Stimulated activated CD8-positive, alpha-beta memory T cell treated with anti-CD3 and anti-CD28 coated beads, Interleukin-12 subunit alpha, Interleukin-12 subunit beta, amount 100 ng/mL, for 24 hours (primary cell): ENCODE data around the gene GPN1.
"Not testable (repeated sequence)": the region's sequence is repeated elsewhere in the genome, so short reads cannot be mapped to it uniquely, and the experiment has no call there.

Experiments
- DNase-seq: peaks from one replicate; pipeline ENCODE4 v3.0.0-alpha.2; 2020; ENCODE audit errors: extremely low read depth

Gene GPN1

DNA sequence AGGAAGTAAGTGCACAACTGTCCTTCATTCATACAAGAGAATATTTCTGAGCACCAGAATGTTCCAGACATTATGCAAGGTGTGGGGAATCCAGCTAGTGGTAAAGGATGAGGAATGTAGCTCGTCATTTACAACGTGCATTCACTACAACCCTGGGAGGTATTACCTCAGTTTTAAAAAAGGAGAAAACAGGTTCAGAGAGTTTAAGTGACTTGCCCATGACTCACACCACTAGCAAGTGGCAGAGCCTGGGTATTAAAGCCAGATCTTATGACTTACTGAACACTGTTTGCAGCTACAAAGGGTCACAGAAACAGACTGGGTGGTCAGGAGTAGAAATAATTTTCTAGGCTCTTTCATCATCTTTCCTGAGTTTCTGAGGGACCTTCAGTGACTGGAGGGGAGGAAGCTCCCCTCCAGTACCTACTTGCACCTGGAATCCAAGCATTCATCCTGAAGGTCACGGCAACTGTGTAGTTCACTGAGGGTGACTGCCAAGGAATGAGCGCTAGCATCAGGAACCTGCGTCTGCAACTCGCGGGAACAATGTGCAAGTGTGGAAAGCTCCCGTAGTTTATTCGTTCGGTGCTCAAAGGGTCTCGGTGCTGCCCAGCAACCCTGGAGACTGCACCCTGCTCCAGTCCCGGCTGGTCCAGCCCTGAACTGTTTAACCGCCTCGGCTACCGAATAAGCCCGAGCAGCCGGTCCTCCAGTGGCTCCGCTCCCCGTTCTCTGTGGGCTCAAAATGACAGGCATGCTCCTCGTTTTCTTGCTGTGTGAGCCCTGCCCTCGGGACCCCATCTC, 685 bp upstream of the GPN1 start:
- no peak for DNase-seq

DNA sequence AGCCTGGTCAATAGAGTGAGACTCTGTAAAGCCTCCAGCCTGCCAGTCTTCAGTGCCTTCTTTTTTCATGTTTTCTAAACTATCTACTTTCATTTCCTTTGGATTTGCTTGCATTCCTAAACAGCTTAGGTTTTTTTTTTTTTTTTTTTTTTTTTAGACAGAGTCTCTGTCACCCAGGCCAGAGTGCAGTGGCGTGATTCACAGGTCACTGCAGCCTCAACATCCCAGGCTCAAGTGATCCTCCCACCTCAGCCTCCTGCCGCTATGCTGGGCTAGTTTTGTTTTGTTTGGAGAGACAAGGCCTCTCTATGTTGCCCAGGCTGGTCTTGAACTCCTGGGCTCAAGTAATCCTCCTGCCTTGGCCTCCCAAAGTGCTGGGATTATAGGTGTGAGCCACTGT, 1.4 kb downstream of the GPN1 start:
- DNase-seq: not testable (repeated sequence)

DNA sequence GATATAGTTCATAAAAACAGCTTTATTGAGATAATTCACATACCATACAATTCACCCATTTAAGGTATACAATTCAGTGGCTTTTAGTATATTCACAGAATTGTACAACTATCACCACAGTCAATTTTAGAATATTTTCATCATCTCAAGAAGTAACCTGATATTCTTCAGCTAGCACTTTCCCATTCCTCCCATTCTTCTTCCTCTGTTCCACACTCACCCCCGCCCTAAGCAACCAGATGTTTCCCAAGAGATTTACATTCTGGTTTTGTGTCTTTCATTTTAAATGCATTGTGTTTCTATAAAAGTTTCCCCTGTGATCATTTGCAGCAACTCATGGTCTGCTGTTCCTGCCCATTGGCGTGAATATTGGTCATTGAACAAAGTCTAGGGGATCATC, 5.4 kb downstream of the GPN1 start:
- DNase-seq: no peak

DNA sequence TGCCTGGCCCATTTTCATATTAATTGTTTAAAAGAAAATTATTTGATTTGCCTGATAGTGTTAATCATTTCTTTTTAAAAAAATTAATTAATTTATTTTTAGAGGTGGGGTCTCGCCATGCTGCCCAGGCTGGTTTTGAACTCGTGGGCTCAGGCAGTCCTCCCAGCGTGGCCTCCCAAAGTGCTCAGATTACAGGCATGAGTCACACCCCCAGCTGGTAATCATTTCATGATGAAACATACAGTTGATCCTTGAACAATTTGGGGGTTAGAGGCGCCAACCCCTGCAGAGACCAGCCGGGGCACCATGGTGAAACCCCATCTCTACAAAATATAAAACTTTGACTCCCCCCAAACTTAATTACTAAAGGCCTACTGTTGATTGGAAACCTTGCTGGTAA, 7.9 kb downstream of the GPN1 start:
- no peak for DNase-seq

DNA sequence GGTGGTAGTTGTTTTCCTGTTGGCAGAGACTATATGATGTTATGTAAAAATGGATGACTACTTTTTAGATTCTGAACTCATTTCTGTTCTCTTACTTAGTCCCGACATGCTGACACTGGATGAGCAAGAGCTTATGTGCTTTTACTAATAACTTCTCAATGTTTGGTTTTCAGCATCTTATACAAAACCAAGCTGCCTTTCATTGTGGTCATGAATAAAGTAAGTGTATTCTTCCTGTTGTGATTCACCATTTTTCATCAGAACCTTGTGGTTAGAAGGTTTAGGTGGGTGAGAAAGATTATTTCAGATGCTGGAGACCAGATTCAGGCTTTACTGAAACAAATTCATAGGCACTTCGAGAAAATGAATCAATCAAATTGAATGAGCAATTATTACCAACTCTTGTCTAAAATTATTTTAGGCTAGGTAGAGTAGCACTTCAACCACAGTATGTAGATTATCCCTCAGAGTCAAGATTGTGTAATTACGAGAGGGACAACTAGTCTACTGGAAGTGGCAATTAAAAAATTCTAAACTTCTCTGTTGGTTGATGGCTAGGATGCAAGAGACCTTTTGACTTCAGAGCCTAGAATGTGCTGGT, 9.3 kb downstream of the GPN1 start:
- no peak for DNase-seq

DNA sequence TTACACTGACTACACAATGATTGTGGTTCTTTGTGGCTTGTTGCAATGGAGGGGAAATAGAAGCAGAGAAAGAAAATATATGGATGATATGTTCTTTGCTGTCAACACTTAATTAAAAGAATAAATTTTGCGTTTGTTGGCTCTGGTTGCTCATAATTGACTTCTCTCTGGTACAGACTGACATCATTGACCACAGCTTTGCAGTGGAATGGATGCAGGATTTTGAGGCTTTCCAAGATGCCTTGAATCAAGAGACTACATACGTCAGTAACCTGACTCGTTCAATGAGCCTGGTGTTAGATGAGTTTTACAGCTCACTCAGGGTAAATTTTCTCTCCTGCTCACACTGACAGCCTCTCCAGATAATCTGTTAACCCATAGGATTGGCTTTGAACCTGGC, 9.9 kb downstream of the GPN1 start:
- DNase-seq: no peak

DNA sequence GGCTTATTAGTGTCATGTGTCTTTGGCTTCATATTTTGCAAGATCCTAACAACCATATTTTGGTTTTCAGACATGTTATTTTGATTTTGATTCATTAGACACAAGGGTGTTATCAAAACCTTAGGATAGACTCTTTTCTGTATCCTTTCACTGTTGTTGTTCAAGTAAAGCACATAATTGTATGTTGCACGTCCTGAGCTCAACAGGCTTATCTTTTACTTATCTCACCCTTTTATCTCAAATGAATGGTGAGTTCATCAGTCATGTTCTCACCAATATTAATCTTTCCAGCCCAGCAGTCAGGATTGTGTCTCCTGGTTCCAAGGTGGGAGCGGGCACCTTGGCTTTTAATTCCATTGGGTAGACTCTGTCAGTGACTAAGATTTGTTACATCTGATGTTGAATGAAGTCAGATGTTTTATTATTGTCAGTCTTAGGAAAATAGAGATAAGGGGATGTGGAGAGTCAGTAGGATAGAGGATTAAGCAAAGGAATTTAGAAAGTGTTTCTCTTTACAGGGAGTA, 11.9 kb downstream of the GPN1 start:
- no peak for DNase-seq

DNA sequence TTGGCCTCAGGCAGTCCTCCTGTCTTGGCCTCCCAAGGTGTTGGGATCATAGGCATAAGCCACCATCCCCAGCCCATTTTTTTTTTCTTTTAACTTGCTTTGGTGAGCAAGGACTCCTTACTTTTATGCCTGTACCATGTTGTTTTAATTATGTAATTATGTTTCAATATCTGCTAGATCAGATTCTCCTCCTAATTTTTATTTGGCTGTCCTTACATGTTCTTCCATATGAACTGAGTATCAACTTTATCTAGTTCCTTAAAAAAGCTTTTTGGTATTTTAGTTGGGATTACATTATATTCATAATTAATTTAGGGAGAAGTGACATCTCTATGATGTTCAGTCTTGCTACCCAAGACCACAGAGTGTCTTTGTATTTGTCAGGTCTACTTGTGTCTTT, 16.3 kb downstream of the GPN1 start:
- no peak for DNase-seq

DNA sequence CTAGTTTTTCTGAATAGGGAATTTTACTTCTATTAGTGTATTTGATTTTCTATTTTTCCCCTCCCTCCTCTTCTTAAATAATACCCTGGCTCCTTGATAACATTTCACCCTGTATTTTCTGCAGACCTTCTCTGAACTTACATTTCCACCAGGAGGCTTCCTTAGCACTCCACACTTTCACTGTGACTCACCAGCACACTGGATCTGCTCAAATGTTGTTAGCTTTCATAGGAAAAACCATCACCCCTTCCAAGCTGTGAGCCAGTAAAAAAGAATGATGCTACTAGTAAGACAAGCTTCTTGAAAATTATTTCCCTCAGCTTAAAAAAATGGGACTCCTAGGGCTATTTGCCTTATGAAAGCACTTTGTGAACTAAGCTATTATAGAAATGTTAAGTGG, 18.4 kb downstream of the GPN1 start:
- no peak for DNase-seq

DNA sequence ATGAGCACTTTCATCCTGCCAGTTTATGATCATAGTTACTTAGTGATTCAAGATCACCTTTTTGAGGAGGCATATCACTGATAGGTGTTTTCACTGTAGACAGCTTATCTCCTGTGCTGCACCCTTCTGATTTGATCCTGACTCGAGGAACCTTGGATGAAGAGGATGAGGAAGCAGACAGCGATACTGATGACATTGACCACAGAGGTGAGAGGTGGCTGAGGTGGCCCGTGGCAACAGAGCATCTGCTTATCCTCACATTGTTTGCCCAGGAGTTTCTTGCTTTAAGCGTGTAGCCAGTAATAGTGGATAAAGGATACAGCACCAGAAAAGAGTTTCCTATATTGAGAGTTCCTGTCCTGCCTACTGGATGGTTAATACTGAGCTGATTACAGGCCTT, 18.9 kb downstream of the GPN1 start:
- DNase-seq: no peak

DNA sequence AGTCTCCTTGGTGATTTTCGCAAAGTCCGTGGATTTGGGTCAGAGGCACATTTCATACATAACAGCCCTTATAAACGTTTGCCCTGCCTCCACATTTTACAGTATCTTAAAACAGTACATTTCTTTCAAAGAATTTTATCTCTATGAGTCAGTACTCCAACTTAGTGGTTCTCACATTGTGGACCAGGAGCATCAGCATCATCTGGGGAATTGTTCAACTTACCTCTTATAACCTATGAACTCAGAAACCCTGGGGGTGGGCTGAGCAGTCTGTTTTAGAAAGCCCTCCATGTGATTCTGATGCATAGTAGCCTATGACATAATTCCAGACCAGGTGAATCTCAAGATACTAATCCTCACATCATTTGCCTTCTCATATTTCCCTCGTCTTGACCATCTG, 22.2 kb downstream of the GPN1 start:
- no peak for DNase-seq

DNA sequence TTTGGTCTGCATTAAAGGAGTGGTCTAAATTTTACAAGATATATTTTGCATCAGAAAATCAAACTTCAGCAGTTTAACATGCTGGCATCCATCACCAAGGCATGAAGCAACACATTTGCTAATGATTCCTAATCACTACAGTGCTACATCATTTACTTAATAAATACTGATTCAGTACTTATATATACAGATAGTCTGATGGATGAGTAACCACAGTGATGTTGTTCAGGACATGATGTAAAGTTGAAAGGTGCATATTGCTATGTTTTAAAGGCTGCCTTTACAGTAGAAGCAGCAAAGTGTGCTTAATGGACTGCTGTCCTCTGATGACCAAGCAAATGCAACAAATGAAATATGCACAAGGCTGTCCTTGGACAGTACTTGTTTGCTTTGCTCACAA, 23.5 kb downstream of the GPN1 start:
- DNase-seq: no peak

DNA sequence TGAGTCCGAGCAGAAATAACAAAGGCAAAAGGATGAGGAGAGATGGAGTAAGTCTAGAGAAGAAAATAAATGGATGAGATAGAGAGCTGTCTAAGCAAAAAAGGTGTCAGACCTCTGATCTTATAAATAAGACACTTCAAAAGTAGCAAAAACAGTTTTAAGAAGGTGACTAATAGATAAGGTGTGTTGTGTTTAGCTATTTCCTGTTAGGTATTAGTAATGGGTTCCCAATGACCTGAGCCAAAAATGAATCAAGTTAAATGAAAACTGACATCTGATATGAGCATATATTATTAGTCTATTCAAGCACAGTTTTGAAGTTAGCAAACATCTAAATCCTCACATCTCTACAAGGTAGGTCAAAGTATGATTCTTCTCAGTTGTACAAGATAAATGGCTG, 23.9 kb downstream of the GPN1 start:
- no peak for DNase-seq

DNA sequence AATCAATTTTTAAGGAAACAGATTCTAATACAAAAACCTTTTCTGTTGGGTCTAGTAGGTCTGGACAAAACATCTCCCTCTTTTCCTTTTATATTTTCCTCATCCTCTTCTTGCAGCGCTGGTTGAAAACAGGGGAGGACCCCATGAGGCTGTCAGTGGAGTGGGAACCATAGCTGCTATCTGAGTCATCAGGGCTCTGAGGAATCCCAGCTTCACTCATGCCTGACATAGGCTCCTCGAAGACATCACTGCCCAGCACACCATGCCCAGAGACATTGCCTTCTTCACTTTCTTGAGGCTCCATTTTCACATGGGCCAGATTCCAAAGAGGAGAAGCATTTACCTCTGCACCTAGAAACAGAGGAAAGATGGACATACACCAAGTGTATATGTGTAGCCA, 24.5 kb downstream of the GPN1 start:
- DNase-seq: no peak

DNA sequence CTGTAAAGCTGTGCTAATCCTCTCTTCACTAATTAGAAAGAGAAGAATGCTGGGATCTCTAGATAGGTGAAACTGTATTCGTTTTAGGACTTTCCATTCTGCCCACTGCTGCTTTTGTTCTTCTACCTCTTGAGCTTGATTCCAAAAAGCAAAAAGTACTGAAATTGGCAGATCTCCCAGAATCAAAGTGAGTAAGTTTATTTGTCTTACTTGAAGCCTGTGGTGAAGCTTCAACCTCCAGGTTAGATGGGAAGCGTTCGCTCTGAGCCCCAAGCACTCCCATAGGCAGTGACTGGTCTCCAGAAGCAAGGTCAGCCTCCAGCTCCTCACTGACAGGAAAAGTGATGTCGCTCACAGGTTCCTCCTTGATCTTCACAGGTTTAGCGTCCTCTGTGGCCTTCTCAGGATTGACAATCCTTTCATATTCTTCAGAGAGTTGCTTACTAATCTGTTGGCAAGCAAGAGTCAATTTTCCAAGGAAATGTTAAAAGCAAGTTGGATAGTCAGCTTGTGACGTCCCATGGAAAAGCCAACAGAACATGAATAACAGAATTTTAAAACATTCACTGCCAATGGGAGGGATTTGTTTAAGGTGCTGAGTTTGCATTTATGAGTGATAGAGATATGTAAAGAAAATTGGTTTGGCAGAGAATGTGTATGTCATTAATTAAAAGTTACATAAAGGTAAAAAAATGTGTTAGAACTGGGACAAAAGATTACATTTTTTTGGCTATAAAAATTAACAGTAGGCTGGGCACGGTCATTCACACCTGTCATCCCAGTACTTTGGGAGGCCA, 26.5 kb downstream of the GPN1 start:
- DNase-seq: no peak

DNA sequence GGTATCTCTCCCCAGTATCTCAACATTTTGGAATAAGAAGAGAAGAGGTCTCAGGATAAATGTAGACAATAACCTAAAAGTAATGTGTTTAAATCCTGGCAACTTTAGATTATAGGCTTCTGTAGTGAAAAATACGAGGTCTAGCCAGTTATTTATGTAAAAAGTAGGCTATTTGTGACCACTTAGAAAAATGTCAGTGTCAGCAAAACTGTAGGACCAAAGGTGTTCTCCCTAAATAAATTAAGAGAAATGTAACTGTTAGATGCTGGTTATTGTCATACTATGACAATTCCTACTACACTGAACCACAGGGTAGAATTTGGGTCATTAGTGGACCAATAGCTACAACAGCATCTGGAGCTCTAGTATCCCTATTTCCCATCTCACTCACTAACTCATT, 32.5 kb downstream of the GPN1 start:
- no peak for DNase-seq

DNA sequence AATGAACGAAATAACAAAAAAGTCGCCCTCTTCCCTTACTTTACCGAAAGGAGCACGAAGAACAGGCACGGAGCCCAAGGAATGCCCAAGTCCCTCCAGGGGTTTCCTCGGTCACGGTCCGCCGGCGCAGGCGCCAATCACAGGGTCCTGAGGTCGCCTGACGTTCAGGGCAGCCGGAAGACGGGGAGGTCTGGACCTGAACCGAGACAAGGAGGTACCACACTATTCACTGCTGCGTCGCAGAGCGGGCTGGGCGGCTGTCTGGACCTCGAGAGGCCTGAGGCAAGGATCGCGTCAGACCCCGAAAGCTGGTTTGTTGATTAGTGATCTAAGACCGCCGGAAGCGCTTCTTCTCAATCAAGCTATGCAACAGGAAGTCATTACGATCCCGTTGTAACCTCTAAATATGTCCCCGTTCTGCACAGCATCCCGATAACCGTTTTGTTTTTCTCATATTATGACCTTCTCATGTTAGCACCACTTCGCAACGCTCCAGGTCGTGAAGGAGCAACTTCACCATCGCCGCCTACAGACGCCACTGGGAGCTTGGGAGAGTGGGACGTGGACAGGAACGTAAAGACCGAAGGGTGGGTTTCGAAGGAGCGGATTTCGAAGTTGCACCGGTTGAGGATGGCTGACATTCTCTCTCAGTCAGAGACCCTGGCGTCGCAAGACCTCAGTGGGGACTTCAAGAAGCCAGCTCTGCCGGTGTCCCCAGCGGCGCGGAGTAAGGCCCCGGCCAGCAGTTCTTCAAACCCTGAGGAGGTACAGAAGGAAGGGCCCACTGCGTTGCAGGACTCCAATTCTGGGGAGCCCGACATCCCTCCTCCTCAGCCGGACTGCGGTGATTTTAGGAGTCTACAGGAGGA, 34.7 kb downstream of the GPN1 start, which contains the start of the genes SLC4A1AP and SUPT7L:
TSS of gene SLC4A1AP (plus strand) at position 605 of the 869 bp plus-strand sequence. CDS start at position 631, 26 bp downstream.
TSS of gene SUPT7L (minus strand) at position 330 of the 869 bp plus-strand sequence. CDS start 1,422 bp downstream, outside the sequence.
- DNase-seq: peak; percentile 39

DNA sequence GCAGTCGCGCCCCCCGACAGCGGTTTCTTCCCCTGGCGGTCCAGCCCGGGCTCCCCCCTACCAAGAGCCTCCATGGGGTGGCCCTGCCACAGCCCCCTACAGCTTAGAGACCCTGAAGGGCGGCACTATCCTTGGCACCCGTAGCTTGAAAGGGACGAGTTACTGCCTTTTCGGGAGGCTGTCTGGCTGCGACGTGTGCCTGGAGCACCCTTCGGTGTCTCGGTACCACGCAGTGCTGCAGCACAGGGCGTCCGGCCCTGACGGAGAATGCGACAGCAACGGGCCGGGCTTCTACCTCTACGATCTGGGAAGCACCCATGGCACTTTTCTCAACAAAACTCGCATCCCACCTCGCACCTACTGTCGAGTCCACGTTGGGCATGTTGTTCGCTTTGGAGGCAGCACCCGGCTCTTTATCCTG, 35.3 kb downstream of the GPN1 start:
- DNase-seq: no peak

DNA sequence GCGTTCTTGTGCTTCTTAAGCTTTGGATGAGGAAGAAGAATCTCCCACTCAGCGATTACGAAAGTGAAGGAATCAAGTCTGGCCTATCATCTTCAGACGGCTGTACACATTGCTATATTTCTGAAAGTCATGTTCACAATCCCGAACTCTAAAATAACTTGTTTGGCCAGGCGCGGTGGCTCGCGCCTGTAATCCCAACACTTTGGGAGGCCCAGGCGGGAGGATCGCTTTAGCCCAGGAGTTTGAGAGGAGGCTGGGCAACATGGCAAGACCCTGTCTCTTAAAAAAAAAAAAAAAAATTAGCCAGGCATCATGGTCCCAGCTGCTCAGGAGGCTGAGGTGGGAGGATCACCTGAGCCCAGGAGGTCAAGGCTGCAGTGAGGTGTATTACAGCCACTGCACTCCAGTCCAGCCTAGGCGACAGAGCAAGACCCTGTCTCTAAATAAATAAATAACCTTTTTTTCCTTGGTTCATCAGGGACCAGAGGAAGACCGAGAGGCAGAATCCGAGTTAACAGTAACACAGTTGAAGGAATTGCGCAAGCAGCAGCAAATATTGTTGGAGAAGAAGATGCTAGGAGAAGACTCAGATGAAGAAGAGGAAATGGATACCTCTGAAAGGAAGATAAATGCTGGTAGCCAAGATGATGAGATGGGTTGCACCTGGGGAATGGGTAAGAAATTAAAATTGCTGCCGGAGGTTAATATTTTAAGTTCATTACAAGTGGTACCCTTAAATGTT, 35.9 kb downstream of the GPN1 start:
- DNase-seq: no peak

DNA sequence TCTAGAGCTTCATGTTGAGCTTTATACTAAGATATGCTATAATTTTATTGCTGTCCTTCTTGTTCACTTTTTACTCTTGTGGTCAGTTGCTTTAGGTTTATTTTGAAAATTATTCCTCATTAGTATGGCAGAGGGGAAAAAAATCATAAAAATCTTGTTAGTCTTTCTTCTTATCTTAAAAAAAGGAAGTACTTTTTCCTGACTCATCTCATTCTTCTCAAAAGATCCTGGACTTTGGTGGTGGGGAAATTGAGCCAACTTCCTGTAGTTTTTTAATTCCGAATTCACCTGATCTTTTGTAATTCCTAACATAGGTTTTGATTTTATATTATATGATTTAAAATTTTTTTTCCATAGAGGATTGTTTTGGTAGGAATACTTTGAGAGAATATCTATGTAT, 38.6 kb downstream of the GPN1 start:
- DNase-seq: no peak

DNA sequence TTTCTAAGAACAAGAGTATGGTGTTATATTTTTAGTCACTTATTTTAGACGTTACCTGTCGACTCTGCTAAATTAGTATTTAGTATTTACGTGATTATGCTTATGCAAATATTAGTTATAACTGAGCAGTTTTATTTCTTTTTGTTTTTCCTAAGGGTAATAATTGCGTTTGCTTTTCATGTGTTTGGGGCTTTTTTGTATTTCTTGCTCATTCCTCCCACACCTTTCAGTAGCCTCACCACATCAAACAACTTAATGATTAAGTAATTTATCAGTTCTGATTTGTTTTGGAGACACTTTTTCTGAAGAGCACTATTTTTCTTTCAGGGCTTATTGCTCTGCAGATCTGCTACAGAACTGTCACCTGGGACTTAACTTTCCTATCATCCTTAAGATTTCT, 42.4 kb downstream of the GPN1 start:
- DNase-seq: no peak
